Activated CD4-positive, alpha-beta T cell treated with anti-CD3 and anti-CD28 coated beads, Interleukin-2, Interleukin-4, amounts not matched to agents 100 ng/mL and 50 ng/mL, durations not matched to agents 16 hours and 8 hours (primary cell): ENCODE data around the gene PARP2.
"Not testable (repeated sequence)": the region's sequence is repeated elsewhere in the genome, so short reads cannot be mapped to it uniquely, and the experiment has no call there.

ENCODE experiments used
- DNase-seq: peaks from one replicate; pipeline ENCODE4 v3.0.0-alpha.2; 2020; ENCODE audit warnings: low spot score

PARP2 gene, protein sequence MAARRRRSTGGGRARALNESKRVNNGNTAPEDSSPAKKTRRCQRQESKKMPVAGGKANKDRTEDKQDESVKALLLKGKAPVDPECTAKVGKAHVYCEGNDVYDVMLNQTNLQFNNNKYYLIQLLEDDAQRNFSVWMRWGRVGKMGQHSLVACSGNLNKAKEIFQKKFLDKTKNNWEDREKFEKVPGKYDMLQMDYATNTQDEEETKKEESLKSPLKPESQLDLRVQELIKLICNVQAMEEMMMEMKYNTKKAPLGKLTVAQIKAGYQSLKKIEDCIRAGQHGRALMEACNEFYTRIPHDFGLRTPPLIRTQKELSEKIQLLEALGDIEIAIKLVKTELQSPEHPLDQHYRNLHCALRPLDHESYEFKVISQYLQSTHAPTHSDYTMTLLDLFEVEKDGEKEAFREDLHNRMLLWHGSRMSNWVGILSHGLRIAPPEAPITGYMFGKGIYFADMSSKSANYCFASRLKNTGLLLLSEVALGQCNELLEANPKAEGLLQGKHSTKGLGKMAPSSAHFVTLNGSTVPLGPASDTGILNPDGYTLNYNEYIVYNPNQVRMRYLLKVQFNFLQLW

DNA sequence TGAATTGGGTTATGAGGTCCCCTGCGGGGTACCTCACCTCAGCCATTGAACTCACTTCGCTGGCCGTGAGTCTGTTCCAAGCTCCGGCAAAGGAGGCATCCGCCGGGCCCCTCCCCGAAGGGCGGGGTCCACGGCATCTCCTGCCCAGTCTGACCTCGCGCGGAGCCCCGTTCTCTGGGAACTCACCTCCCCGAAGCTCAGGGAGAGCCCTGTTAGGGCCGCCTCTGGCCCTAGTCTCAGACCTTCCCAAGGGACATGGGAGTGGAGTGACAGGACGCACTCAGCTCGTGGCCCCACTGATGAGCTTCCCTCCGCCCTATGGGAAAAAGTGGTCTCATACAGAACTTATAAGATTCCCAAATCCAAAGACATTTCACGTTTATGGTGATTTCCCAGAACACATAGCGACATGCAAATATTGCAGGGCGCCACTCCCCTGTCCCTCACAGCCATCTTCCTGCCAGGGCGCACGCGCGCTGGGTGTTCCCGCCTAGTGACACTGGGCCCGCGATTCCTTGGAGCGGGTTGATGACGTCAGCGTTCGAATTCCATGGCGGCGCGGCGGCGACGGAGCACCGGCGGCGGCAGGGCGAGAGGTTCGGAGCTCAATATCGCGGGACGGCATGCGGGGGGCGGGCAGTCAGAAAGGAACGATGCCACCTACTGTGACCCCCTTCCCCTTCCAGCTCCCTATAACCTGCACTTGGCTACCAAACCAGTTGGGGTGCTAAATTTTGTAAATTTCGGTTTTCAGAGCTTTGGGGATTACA lies at the start of gene PARP2:
TSS of gene PARP2 (plus strand) at position 544 of the 770 bp plus-strand sequence. CDS start at position 551, 7 bp downstream.
- peak; percentile 99 for DNase-seq

DNA sequence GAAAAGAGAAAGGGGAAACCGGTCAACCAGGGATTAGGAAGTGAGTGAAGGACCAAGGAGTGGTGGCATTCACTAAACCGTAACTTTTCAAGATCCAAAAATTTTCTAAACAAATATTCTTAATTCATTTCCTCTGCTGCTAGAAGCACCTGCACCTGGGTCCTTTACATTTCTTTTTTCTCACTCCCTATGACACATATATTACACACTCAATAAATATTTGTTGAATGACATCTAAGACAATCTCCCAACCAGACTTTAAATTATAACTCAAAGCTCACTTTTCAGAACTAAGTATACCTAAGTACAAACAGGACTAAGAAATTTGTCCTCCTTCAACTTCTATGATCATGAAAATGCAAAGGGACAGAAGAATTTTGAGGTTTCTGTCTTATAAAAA lies 48.8 kb upstream of the PARP2 start:
- no peak for DNase-seq

DNA sequence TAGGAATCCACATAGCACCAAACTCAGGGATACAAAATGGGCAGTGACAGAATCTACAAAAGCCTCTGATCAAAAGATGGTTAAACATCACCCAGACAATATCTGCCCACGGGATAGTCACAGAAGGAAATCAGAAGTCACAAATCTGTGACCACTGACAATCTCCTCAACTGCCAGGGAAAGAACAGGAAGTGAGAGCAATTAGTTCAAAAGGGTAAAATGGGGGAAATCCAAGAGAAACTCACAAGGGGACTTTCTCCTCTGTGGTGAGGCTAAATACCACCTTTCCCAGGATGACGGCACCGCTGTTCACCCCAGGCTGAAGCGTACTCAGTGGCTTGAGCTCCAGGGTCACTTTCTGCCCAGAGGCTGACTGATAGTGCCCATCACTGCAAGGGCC lies 48.4 kb upstream of the PARP2 start:
- DNase-seq: peak; percentile 14

DNA sequence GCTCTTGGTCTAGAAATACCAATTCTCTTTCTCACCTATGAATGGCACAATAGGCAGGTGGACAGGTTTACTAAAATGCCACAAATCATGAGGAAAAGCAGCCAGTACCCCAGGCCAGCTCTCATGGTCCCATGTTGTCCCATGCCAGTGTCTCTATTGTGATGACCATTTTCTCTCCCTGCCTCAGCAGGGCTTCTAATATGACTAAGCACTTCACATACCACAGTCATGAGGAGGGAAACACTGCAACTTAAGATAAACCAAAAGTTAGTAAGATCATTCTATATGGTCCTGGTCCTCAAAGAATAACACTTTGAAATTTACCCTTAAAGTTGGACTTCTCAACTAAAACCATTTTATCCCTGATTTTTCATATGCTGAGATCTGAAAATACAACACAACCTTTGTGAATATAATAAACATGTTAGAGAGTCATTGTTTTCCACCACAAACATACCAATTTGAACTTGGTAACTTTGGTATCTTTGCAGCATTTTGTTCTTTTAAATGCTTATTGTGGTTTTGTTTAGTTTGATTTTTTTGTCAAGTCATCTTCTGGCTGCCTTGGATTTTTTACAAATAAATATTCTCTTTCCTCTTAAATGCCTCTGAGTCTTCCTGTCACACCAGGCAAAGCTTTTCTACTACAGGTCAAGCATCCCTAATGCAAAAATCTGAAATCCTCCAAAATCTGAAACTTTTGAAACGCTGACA lies 41.2 kb upstream of the PARP2 start:
- DNase-seq: peak; percentile 20

DNA sequence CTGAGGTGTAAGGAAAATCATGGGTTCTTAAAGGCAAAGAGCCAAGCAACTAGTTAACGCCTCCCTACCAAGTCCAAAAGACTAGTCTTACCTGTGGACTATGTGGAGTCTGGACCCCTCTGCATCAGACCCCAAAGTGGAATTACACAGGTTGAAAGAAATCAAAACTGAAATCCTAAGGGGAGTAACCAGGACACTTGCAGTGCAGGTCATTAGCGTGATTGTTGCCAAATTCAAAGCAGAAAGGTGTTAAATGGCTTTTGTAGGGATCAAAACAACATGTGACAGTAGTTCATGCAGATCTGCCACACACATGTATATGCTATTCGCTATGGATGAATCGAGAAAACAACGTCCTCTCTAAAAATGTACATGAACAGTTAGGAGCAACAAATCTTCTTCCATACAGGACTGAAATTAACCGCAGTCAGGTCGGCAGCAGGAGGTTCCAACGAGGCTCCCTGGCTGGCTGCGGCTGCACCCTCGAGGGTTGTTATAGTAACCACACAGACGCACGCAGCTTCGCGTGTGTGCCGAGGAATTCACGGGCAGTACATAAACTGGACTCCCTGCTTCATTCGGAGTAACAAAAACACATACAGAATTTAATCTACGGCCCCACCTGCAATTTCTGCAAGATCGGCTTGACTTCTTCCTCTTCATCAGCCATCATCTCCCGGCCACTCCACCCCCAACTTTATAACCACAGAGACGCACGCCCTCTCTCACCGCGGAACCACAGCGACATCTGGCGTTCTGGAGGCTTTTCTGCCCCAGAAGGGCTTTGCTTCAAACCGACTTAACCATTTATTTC lies 38.0 kb upstream of the PARP2 start, which contains the start of gene TTC5:
TSS of gene TTC5 (minus strand) at position 687 of the 814 bp plus-strand sequence. CDS start at position 673, 14 bp downstream.
- DNase-seq: peak; percentile 88

DNA sequence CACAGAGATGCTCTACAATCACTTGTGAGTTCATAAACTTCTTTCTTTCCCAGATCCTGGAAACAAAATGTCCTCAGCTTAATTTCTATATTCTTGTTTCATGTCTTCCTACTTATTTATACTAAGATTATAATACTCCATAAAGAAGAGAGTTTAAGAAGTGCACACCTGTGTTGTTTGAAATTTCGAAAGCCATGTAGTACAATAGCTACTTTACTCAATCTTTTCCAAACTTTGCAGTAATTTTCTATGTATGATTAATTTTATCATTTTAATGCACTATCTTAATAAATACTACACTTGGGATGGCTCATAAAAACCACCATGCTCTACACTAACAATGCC lies 37.4 kb upstream of the PARP2 start:
- DNase-seq: no peak

DNA sequence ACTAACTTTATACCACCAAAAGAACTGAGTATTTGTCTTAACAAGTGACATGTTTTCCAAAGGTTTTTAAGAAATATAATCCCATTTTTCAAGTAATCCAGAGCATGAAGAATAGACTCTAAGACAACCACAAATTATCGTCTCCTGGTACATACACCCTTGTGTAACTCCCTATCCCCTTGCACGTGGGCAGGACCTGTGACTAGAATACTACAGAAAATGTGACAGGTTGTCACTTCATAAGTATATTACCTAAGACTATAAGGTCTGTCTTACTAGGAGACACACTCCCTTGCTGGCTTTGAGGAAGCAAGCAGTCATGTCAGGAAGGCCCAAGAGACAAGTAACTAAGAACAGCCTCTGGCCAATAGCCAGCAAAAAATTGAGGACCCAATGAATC lies 29.4 kb upstream of the PARP2 start:
- DNase-seq: no peak

DNA sequence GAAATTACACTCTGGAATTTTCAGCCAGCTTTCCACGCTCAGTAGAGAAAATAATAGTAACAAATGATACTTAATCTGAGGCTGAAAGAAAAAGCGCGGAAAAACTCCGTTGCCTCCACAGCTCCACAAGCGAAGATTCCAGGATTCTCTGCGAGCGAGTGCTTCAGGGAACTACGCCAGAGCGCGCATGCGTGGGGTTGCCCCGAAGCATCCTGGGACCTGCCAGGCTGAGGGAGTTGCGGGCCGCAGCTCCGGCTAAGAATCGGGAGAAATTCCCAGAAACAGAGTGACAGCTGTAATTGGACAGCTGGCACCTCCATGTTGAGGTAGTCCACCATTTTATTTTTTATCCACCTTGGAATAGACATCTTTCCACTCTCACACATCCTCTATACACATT lies 25.7 kb upstream of the PARP2 start:
- no peak for DNase-seq

DNA sequence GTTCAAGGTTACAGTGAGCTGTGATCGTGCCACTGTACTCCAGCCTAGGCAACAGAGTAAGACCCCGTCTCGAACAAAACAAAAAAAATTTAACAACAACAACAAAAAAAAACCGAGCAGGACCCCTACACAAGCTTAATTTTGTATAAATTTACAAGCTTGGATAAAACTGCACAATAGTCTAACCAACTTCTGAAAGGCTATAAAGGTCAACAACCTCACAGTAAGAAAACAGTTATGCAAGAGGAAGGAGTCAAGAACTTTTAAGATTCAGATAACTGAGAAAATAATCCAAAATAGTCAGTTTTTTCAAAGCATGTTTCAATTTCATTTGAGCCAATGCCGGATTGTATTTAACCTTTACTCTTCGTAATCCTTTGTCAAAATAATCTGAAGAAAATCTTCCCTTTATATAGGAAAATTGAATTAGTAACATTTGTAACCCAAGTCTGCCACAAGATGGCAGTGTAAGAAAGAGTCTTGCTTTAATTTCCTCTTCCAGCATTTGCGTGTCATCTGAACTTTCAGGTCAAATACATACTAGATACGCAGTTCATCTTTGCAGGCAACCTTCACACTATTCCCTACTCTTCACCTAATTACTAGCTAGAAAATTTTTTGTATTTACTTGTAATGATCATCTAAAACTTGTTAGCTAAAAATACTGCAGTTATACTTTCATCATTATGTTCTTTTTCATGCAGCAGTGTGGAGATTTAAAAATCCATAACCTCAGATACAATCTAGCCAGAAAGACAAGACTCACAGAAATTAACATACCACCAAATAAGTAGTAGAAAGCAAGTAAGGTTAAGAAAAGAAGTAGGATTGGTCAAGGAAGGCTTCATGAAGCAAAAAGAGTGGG lies 16.2 kb upstream of the PARP2 start:
- DNase-seq: peak; percentile 76

DNA sequence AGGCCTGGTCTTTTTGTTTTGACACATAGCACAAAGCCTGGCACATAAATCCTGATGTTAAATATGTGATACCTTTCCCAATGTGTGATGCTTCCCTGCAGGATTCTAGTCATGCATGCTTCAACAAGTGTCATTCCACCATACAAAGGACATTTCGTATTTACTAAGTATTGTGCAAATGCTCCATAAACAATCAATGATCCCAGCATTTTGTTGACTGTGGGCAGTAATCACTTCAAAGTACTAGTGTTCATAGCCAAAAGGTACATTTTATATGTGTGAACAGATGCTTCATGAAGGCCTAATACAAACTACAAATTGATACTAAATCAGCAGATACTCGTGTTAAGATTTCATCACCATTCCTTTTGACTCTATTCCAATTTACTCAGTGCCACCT lies 14.7 kb upstream of the PARP2 start:
- DNase-seq: no peak

DNA sequence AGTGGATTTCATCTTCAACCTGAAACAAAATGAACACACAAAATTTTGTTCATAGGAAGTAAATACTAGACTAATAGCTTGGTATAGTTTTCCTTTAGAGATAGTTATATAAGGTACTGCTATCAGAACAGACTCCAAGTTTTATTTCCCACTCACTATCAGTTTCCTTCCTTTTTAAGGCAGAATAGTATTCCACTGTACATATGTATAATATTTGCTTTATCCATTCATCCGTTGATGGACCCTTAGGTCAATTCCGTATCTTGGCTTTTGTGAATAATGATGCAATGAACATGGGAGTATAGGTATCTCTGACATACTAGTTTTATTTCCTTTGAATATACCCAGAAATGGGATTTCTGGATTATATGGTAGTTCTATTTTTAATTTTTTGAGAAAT lies 14.1 kb upstream of the PARP2 start:
- DNase-seq: no peak

DNA sequence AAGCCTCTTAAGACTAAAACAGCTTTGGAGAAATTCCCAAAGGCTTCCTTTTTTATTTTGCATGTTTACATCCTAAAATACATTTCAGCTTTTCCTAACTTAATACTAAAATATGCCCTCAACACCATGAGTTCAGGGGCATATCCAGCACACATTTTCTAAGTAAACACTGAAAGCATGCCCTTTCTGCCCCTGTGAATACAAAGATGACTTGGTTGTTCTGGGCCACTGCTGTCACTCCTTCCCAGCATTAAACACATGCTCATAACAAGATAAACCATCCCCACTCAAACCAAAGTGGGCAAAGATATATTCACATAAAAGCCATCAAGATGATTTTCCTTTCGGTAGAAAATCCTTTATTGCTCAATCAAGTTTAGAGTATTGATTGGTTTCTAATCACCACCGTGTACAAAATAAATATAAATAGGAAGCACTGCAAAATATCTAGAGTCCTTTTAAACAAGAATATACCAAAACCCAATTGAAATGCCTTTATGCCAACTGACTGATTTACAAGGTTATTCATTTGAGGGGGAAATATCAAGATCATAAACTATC lies 12.3 kb upstream of the PARP2 start:
- DNase-seq: peak; percentile 15

DNA sequence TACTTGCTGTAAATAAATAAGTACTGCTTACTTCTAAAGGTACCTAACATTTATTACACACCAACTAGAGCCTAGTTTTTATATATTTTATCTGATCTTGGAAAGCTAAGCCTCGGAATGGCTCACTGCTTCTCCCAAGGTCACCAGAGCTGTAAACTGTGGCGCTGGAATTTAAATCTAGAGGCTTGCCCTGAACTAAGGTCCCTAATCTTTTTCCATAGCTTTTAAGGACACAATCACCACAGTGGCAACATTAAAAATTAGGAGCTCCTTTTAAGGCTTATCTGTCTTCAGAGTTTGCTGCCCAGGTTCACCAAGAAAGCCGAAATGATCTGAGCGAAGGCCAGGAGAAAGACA lies 11.0 kb upstream of the PARP2 start:
- no peak for DNase-seq

DNA sequence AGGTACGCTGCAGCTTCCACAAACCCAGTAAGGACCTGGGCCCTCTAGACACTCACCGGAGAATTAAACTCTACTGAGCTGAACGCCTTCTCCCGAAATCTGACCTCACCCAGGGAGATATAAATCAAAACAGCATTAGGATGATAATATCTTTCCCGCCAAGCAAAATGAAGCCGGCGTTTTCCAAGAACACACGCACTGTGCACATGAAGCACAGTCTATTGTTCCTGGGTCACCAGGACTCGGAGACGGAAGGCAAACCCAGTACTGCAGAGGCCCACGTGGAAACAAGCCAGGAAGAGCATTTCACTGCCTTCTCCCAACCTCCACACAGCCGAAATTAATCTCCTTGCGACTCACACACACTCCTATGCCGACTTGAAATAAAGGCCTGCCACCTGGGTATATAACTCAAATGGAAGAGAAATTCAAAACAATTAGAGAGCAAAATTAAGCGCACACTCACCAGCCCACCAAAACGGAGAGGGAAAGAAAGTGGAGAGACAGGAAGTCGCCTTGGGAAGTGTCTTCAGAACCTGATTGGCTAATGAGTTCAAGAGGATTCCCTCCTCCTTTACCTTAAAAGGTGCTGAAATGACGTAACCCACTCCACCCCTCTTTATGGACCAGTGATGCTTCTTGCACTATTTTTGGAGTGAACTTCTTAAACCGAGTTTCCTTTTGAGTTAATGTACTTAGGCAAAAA lies 10.5 kb upstream of the PARP2 start, which contains the start of gene CCNB1IP1:
TSS of gene CCNB1IP1 (minus strand) at position 492 of the 706 bp plus-strand sequence. CDS start 16,756 bp downstream, outside the sequence.
- DNase-seq: peak; percentile 90

DNA sequence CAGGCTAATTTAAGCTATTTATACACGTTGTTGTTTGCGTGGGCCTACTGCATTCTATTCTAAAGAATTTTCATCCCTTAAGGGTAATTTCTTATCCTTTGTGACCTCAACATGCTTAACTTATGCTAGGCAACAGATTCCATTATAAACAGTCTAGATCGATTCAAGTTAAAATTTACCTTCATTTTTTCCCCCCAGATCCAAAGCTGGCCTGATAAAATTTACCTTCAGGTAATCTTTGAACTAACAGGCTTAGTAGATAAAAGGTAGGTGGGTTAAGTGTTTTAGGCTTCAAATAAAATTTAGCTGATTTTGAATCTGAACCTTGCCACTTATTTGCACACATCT lies 10.0 kb upstream of the PARP2 start:
- DNase-seq: no peak

DNA sequence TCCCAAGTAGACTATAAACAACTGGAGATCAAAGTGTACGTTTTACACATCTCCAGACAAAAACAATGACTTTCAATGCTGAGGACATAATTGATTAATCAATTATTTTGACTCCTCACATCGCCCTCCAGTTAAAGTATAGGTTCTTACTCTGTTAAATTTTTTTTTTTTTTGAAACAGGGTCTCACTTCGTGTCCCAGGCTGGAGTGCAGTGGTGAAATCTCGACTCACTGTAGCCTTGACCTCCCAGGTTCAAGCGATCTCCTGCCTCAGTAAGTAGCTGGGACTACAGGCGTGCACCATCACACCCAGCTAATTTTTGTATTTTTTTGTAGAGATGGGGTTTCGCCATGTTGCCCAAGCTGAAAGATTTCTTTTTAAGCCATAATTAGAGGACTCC lies 9.4 kb upstream of the PARP2 start:
- DNase-seq: no peak

DNA sequence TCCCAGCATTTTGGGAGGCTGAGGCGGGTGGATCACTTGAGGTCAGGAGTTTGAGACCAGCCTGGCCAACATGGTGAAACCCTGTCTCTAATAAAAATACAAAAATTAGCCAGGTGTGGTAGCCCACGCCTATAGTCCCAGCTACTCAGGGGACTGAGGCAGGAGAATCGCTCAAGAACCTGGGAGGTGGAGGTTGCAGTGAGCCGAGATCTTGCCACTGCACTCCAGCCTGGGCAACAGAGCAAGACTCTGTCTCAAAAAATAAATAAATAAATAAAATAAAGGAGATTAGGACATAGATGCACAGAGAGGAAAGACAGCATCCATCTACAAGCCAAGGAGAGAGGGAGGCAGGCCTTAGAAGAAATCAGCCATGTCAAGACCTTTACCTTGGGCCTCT lies 2.4 kb upstream of the PARP2 start:
- DNase-seq: not testable (repeated sequence)

DNA sequence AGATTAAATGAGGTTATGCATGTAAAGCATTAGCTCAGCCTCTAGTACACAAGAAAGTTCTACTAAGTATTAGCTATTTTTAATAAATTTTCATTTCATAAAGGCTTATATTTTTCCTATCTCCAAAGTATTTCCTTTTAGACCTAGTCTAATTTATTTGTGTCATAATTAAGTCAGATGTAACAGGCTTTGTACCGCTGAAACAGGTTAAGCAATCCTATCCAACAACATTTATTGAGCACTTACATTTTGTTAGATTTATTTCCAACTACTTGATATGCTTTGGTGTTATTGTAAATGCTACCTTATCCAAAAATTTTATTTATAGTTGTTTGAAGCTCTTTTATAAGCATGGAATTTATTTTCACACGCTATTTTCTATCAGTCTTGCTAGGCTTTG lies 1.8 kb upstream of the PARP2 start:
- DNase-seq: no peak

DNA sequence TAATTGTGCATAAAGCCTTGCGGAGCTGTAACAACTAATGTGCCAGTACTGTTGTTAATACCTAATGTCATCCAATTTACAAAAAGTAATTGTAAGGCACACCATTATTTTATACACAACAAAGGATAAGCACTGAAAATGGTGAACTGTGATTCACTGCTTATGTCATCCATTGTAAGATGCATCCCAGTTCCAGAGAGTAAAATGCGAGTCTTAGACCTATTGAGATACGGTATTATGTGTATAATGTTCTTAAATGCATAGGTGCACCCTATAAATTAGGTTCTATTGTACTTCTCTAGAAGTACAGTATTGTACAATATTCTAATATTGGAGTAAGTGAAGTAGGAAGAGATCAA lies 406 bp downstream of the PARP2 start:
- no peak for DNase-seq

DNA sequence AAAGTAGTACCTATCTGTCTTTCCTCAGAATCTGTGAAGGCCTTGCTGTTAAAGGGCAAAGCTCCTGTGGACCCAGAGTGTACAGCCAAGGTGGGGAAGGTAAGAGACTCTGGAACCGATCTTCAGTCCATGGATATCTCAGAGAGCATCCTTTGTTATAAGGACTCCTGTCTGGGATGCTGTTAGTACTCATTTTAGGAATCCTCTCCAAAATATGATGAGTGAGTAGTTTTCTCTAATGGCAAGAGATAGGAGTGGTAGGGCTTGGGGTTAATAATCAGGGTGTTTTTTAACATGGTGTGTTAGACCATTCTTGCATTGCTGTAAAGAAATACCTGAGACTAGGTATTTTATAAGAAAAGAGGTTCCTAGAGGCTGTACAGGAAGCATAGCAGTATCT lies 1.9 kb downstream of the PARP2 start:
- DNase-seq: no peak
